GM12801 (cell line): Measurements from ENCODE around the gene MACROD2.

Source experiments
- TF ChIP-seq, protein P1 (sequence below): IDR thresholded peaks from one replicate; pipeline ENCODE4 v1.5.1; 2011; ENCODE audit warnings: control low read depth; ENCODE audit not compliant: insufficient read length; ENCODE audit errors: extremely low read depth

The MACROD2 gene

DNA sequence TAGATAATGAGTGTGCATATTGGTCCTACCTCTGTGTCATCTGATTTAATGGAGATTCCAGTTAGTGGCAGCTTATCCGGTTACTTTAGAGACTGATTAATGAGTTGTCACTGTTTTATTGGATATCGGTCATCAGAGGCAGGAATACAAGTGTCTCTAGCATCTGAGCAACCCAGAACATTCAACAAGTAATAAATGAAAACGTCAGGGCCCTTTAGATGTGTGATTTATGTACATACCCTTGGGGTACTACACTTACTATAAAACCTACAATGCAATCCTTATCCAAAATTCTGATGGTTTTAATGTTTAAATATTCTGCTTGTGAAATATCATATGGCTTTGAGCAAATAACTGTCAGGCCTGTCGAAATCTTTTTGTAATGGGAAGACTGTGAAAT is 1460.0 kb downstream of the MACROD2 start:
- TF ChIP-seq, protein P1, sequence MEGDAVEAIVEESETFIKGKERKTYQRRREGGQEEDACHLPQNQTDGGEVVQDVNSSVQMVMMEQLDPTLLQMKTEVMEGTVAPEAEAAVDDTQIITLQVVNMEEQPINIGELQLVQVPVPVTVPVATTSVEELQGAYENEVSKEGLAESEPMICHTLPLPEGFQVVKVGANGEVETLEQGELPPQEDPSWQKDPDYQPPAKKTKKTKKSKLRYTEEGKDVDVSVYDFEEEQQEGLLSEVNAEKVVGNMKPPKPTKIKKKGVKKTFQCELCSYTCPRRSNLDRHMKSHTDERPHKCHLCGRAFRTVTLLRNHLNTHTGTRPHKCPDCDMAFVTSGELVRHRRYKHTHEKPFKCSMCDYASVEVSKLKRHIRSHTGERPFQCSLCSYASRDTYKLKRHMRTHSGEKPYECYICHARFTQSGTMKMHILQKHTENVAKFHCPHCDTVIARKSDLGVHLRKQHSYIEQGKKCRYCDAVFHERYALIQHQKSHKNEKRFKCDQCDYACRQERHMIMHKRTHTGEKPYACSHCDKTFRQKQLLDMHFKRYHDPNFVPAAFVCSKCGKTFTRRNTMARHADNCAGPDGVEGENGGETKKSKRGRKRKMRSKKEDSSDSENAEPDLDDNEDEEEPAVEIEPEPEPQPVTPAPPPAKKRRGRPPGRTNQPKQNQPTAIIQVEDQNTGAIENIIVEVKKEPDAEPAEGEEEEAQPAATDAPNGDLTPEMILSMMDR = no peak

DNA sequence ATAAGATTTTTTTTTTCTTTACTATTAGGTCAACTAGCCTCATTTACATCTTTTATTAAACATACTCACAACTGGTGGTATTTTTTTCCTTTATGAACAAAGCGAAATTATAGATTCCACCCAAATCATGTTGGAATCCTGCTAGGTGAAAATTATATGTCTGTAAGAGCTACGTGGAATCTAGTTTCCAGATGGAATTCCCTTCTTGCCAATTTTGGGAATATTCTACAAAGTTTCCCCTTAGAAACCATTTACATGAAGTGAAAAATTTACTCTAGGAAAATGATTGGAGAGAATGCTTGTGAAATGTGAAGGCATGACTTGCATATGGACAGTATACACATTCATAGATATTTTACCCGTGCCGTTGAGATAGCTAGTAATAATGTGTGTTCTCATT is 1466.6 kb downstream of the MACROD2 start:
- TF ChIP-seq, protein P1 = no peak

DNA sequence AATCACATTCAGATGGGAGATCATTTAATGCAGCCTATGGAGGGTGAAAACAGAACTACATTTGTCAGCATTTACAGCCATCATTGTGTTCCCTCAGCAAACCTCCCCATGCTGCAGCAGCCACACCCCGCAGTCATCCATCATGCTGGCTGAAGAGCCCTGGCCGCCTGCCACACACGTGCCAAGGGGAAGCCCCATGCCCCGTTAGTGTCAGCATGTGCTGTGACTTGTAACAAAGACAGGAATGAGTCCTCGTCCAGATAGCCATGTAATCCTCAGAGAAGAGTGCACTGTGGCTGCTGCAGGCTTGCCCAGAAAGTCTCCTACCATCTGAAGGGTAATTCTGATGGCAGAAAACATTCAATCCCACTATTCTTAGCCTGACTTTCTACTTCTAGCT is 1480.2 kb downstream of the MACROD2 start:
- TF ChIP-seq, protein P1 = no peak

DNA sequence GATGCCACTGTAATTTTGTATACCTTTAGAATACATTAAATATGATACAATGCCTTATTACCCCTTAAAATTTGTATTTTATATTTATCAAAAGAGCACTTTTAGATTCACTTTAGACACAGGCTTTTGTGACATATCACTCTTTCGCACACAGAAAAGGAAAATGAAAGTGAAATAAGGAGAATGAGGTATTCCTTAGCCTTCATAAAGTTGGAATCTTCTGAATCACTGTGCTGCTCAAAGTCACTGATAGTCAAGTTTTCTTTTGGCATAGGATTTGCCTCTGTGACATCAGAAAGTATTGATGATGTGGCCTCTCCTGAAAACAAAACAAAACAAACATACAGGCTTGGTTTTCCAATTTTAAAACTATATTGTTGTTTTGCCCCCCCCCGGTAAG is 1480.9 kb downstream of the MACROD2 start:
- TF ChIP-seq, protein P1 = no peak

DNA sequence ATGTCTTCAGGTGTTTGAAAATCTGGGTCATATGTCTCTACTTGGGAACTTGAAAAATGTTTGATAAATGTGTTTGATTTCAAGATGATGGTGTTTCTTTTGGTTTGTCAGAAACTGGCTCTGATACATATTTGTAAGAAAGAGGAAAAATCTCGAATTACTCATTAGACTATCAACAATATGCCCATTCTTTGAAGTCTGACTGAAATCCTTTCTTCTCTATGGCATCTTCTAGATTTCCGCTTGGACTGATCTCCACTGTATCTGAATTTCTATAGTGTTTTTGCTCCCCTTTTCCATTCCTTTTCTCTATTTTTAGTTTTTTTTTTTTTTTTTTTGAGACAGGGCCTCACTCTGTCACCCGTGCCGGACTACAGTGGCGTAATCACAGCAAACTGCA is 1481.5 kb downstream of the MACROD2 start:
- TF ChIP-seq, protein P1 = no peak

DNA sequence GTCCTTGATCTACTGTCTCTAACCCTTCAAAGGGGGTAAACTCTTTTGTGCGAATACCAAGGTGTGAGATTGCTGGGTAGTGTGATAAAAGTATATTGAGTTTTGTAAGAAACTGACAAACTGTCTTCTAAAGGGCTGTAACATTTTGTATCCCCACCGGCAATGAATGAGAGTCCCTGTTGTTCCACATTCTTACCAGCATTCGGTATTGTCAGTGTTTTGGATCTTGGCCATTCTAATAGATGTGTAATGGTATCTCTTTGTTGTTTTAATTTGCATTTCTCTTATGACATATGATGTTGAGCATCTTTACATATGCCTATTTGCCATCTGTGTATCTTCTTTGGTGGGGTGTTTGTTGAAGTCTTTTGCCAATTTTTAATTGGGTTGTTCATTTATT is 1487.2 kb downstream of the MACROD2 start:
- TF ChIP-seq, protein P1 = no peak

DNA sequence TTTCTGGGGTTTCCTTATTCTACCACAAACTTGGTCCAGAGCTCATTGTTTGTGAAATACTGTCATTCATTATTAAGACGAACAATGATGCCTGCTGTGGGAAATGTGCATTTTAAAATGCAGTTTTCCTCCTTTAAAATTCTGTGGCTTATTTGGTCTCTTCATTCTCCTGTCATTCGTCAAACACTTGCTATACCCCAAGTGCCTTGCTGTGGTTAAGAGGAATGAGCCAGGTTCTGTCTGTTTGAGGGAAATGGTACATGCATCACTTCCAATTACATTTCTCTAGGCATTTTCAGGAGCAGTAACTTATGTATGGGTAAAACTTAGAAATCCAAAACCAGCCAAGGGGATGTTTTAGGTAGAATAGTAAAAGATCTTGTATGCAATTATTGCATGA is 1490.2 kb downstream of the MACROD2 start:
- TF ChIP-seq, protein P1 = no peak

DNA sequence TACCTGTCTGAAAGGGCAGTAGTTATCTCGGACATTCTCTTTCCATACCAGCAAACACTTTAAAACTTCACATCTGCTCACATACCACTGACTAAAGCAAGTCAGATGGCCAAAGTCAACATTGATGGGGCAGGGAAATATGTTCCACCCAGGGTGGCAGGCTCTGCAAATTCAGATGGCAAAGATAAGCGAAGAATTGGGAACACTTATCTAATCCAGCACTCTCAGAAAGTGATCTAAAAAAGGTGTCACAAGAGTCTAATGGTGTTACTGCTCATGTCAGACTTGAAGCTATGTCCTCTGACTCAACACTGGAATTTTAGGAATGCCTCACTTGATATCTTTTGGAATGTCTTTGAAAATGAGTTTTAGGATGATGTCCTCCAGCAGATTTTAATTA is 1491.7 kb downstream of the MACROD2 start:
- TF ChIP-seq, protein P1 = no peak
